ENCODE measurements around the gene HTR1B.
A peak's percentile ranks its signal among the peaks of the same experiment; 100 is the strongest.

Gene HTR1B

DNA sequence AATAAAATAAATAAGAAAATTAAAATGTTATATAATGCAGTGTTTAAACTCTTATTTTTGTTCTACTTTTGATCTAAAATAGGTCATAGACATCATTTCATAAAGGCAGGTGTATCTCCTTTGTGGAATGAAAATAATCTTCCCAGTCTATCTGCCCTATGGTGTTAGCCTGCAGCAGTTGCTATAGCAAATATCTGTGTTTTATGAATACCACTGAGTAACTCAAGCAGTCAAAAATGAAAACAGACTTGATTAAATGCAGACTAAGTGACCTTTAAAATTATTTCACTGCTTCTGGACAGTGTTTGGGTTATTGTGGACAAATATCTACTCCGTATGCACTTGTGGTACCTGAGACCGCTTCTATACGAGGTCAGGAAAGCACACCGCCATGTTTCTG is 11.8 kb downstream of the HTR1B start:
- peak overlapping the region; percentile 45 for H3K4me2 ChIP-seq (ENCODE audit: low read length)
- no peak overlapping the region for H3K27ac ChIP-seq
- H3K9me3 ChIP-seq (ENCODE audit: control insufficient read depth, low read length), result no peaks in the 10 kb centered on the region
- H2AFZ ChIP-seq, result peak overlapping the region; percentile 60
- H3K4me3 ChIP-seq (ENCODE audit: low read depth, low read length), result peak overlapping the region; percentile 6
- H3K27me3 ChIP-seq (ENCODE audit: control insufficient read depth, insufficient read depth, low read length), result no peaks in the 10 kb centered on the region
- TF ChIP-seq, protein P1, sequence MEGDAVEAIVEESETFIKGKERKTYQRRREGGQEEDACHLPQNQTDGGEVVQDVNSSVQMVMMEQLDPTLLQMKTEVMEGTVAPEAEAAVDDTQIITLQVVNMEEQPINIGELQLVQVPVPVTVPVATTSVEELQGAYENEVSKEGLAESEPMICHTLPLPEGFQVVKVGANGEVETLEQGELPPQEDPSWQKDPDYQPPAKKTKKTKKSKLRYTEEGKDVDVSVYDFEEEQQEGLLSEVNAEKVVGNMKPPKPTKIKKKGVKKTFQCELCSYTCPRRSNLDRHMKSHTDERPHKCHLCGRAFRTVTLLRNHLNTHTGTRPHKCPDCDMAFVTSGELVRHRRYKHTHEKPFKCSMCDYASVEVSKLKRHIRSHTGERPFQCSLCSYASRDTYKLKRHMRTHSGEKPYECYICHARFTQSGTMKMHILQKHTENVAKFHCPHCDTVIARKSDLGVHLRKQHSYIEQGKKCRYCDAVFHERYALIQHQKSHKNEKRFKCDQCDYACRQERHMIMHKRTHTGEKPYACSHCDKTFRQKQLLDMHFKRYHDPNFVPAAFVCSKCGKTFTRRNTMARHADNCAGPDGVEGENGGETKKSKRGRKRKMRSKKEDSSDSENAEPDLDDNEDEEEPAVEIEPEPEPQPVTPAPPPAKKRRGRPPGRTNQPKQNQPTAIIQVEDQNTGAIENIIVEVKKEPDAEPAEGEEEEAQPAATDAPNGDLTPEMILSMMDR (IDR thresholded peaks at IDR 0.05), result no peak
- H3K9ac ChIP-seq, result no peak overlapping the region
- H3K4me1 ChIP-seq, result no peaks in the 10 kb centered on the region
- H3K36me3 ChIP-seq (ENCODE audit: control insufficient read depth, insufficient read depth, low read length), result no peaks in the 10 kb centered on the region
- H3K79me2 ChIP-seq, result no peaks in the 10 kb centered on the region

GRCh38 chr6:77450924-77451323 is 12.4 kb downstream of the HTR1B start:
- no peaks in the 10 kb centered on the region for H3K4me1 ChIP-seq
- no peaks in the 10 kb centered on the region for H3K9me3 ChIP-seq (ENCODE audit: control insufficient read depth, low read length)
- no peak overlapping the region for H2AFZ ChIP-seq
- no peaks in the 10 kb centered on the region for H3K27me3 ChIP-seq (ENCODE audit: control insufficient read depth, insufficient read depth, low read length)
- H3K36me3 ChIP-seq (ENCODE audit: control insufficient read depth, insufficient read depth, low read length), result no peaks in the 10 kb centered on the region
- H3K4me2 ChIP-seq (ENCODE audit: low read length), result no peak overlapping the region
- H3K4me3 ChIP-seq (ENCODE audit: low read depth, low read length), result no peak overlapping the region
- H3K27ac ChIP-seq, result no peak overlapping the region
- H3K79me2 ChIP-seq, result no peaks in the 10 kb centered on the region
- H3K9ac ChIP-seq, result no peak overlapping the region
- TF ChIP-seq, protein P1 (IDR thresholded peaks at IDR 0.05), result no peak

DNA sequence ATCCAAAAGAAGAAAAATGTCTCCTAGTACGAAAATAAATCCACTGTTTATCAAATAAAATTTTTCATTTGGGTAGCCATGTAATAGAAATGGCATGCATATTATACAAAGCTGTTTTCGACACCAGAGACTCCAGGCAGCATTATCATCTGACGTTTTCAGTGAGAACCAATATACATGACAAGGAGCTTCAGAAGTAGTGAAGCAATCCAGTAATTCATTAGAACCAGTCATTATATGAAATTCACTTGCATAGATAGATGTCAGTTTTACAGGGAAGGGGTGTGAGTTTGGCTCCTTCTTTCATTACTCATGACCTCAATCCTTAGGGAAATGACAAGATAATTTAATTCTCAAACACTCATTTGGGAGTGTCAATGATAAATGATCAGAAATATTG is 14.7 kb downstream of the HTR1B start:
- H3K4me2 ChIP-seq (ENCODE audit: low read length), result no peak overlapping the region
- no peak overlapping the region for H3K27ac ChIP-seq
- H3K27me3 ChIP-seq (ENCODE audit: control insufficient read depth, insufficient read depth, low read length), result no peaks in the 10 kb centered on the region
- H2AFZ ChIP-seq, result no peak overlapping the region
- H3K4me1 ChIP-seq, result no peaks in the 10 kb centered on the region
- TF ChIP-seq, protein P1 (IDR thresholded peaks at IDR 0.05), result no peak
- H3K79me2 ChIP-seq, result no peaks in the 10 kb centered on the region
- H3K9me3 ChIP-seq (ENCODE audit: control insufficient read depth, low read length), result no peaks in the 10 kb centered on the region
- no peak overlapping the region for H3K9ac ChIP-seq
- H3K4me3 ChIP-seq (ENCODE audit: low read depth, low read length), result no peak overlapping the region
- no peaks in the 10 kb centered on the region for H3K36me3 ChIP-seq (ENCODE audit: control insufficient read depth, insufficient read depth, low read length)

GRCh38 chr6:77447254-77447653 is 16.0 kb downstream of the HTR1B start:
- Histone ChIP-seq H3K4me3 (ENCODE audit: low read depth, low read length) (no peak overlapping the region), H3K27ac (no peak overlapping the region), H3K9ac (no peak overlapping the region), H3K4me2 (ENCODE audit: low read length) (no peak overlapping the region), H2AFZ (no peak overlapping the region), H3K79me2 (no peaks in the 10 kb centered on the region), H3K36me3 (ENCODE audit: control insufficient read depth, insufficient read depth, low read length) (no peaks in the 10 kb centered on the region), H3K4me1 (no peaks in the 10 kb centered on the region), H3K27me3 (ENCODE audit: control insufficient read depth, insufficient read depth, low read length) (no peaks in the 10 kb centered on the region), H3K9me3 (ENCODE audit: control insufficient read depth, low read length) (no peaks in the 10 kb centered on the region)
- TF ChIP-seq, protein P1 (IDR thresholded peaks at IDR 0.05), result no peak

DNA sequence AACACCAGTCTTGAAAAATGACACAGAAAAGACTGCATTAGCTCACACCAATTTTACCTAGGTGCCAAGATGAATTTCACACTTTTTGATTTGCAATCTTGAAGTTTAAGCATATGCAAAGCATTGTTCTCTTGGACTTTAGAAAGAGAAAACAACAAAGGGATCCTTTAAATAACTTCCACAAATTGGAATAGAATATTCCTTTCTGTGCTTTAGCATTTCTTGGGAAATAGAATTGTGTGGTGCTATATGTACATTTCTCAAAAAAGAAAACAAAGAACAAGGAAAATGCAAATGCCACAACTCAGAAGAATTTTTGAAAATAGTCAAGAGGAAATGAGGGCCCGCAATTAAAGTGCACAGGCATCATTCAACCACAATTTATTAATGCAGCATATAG is 17.0 kb downstream of the HTR1B start:
- no peaks in the 10 kb centered on the region for H3K9me3 ChIP-seq (ENCODE audit: control insufficient read depth, low read length)
- no peak overlapping the region for H3K4me3 ChIP-seq (ENCODE audit: low read depth, low read length)
- no peaks in the 10 kb centered on the region for H3K36me3 ChIP-seq (ENCODE audit: control insufficient read depth, insufficient read depth, low read length)
- no peaks in the 10 kb centered on the region for H3K79me2 ChIP-seq
- H3K9ac ChIP-seq, result no peak overlapping the region
- TF ChIP-seq, protein P1 (IDR thresholded peaks at IDR 0.05), result no peak
- H3K27ac ChIP-seq, result no peak overlapping the region
- H3K4me1 ChIP-seq, result no peaks in the 10 kb centered on the region
- H3K4me2 ChIP-seq (ENCODE audit: low read length), result no peak overlapping the region
- no peak overlapping the region for H2AFZ ChIP-seq
- H3K27me3 ChIP-seq (ENCODE audit: control insufficient read depth, insufficient read depth, low read length), result no peaks in the 10 kb centered on the region
